Adipose tissue (tissue), 3 donors: ENCODE results near the gene CCDC121. TPM values are rescaled to one million over a fixed set of nuclear protein-coding genes. Genes with fewer than 3 reads are reported as not detected.

Experiments used
- H3K27ac ChIP-seq: one replicate; pipeline ENCODE4 v1.5.1; 2013; ENCODE audit warnings: low read depth, low read length
- WGBS, 3 donors: extraction: QIAGEN DNeasy Blood & Tissue Kit; methylation state at CpG; one replicate each; pipeline ENCODE4 v1.1.7; 2013; 5-methylcytosine and 5-hydroxymethylcytosine counted together
- polyA plus RNA-seq, 3 donors: library from polyadenylated mRNA; stranded (reverse); fragments of 200-250 nt; gene quantifications; one replicate each; pipeline ENCODE4 v1.2.3, GENCODE V29; 2013
- donor health status: healthy with polysubstance abuse.
- donor health status: Bipolar disorder and iron deficiency.
- donor health status: healthy.

Gene CCDC121, protein sequence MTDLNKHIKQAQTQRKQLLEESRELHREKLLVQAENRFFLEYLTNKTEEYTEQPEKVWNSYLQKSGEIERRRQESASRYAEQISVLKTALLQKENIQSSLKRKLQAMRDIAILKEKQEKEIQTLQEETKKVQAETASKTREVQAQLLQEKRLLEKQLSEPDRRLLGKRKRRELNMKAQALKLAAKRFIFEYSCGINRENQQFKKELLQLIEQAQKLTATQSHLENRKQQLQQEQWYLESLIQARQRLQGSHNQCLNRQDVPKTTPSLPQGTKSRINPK
- 1 to 10 TPM; 1.5 to 4.7 (median 1.7) TPM for polyA plus RNA-seq

DNA sequence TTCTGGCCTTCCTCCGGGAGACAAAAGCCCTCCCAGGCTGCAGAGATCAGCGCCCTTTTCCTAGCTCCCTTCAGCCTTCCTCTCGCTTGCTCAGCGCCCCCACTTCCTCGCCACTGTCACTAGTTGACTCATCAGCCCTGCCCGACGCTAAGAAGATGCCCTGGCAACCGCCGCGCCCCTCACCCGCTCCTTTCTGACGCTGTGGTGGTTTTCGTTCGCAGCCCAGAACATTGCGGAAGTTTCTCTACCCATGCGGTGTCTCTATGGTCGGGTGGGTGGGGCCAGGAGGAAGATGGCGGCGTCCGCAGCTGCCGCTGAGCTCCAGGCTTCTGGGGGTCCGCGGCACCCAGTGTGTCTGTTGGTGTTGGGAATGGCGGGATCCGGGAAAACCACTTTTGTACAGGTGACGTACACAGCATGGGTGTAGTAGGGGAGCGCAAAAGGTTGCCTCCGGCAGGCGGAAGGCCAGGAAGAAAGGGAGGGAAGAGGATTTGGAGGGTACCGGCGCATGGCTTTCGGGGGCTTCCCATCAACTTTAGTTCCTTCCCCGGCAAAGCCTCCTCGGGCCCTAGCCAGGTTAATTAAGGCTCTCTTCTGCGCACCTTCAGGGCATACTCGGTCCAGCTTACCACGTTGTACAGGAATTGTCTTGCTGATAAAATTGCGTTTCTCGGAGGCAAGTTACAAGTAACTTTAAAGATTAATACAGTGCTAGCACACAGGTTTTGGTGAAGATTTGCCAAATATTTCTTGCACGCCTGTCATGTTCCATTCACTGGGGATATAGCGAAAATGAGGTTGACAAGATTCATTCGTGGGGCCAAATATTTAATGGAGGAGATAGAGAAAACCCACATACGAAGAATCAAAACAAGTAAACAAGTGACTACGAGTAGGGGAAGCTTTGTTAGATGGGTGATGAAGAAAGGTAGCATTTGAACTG, at the start of gene CCDC121, which contains the start of gene GPN1:
TSS of gene CCDC121 (minus strand) at position 246 of the 943 bp plus-strand sequence. CDS start 1,213 bp downstream, outside the sequence.
TSS of gene GPN1 (plus strand) at position 284 of the 943 bp plus-strand sequence. CDS start at position 293, 9 bp downstream.
- no peak within 1 kb of the TSS for H3K27ac ChIP-seq
- WGBS, 3 donors = 1% methylated on average over 43 to 44 of the region's 44 CpGs

DNA sequence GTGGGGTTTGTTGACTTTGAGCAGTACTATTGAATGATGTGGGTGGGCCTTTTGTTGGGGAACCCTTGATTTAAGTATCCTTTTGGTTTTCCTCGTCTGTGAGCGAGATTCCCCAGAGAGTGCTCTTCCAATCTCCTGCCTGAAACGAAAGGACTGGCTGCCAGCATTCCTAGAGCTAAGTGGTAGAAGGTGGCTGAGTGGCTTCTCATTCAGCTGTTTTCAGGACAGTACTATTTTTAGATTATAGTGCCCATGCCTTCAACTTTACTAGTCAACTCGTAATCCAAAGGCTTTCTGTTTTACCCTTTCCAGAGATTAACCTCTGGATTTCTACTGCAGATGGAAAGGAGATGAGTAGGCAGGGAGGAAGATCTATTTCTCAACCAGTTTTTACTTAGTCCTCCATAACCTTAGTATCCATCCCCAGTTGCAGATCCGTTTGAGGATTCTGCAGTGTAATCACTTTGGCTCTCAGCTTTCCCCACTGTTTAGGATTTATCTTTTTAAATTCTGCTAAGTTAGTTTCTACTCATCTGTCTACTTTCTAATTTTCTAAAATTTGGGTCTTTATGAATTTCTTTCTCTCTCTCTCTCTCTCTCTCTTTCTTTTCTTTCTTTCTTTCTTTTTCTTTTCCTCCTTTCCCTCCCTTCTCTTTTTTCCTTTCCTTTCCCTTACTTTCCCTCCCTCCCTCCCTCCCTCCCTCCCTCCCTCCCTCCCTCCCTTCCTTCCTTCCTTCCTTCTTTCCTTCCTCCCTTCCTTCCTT, 44.1 kb upstream of the CCDC121 start:
- no peak overlapping the region for H3K27ac ChIP-seq
- WGBS, 3 donors = 78 to 83% (median 78%) methylated on average over 5 of the region's 5 CpGs

DNA sequence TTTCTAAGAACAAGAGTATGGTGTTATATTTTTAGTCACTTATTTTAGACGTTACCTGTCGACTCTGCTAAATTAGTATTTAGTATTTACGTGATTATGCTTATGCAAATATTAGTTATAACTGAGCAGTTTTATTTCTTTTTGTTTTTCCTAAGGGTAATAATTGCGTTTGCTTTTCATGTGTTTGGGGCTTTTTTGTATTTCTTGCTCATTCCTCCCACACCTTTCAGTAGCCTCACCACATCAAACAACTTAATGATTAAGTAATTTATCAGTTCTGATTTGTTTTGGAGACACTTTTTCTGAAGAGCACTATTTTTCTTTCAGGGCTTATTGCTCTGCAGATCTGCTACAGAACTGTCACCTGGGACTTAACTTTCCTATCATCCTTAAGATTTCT, 42.4 kb upstream of the CCDC121 start:
- H3K27ac ChIP-seq = no peak overlapping the region
- 84 to 94% (median 94%) methylated on average over 4 of the region's 4 CpGs for WGBS, 3 donors

DNA sequence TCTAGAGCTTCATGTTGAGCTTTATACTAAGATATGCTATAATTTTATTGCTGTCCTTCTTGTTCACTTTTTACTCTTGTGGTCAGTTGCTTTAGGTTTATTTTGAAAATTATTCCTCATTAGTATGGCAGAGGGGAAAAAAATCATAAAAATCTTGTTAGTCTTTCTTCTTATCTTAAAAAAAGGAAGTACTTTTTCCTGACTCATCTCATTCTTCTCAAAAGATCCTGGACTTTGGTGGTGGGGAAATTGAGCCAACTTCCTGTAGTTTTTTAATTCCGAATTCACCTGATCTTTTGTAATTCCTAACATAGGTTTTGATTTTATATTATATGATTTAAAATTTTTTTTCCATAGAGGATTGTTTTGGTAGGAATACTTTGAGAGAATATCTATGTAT, 38.6 kb upstream of the CCDC121 start:
- no peak overlapping the region for H3K27ac ChIP-seq
- WGBS, 3 donors = 42 to 77% (median 46%) methylated on average over 1 of the region's 1 CpG

DNA sequence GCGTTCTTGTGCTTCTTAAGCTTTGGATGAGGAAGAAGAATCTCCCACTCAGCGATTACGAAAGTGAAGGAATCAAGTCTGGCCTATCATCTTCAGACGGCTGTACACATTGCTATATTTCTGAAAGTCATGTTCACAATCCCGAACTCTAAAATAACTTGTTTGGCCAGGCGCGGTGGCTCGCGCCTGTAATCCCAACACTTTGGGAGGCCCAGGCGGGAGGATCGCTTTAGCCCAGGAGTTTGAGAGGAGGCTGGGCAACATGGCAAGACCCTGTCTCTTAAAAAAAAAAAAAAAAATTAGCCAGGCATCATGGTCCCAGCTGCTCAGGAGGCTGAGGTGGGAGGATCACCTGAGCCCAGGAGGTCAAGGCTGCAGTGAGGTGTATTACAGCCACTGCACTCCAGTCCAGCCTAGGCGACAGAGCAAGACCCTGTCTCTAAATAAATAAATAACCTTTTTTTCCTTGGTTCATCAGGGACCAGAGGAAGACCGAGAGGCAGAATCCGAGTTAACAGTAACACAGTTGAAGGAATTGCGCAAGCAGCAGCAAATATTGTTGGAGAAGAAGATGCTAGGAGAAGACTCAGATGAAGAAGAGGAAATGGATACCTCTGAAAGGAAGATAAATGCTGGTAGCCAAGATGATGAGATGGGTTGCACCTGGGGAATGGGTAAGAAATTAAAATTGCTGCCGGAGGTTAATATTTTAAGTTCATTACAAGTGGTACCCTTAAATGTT, 36.0 kb upstream of the CCDC121 start:
- H3K27ac ChIP-seq = no peak overlapping the region
- 74 to 83% (median 81%) methylated on average over 16 of the region's 16 CpGs for WGBS, 3 donors

DNA sequence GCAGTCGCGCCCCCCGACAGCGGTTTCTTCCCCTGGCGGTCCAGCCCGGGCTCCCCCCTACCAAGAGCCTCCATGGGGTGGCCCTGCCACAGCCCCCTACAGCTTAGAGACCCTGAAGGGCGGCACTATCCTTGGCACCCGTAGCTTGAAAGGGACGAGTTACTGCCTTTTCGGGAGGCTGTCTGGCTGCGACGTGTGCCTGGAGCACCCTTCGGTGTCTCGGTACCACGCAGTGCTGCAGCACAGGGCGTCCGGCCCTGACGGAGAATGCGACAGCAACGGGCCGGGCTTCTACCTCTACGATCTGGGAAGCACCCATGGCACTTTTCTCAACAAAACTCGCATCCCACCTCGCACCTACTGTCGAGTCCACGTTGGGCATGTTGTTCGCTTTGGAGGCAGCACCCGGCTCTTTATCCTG, 35.4 kb upstream of the CCDC121 start:
- H3K27ac ChIP-seq = no peak overlapping the region
- 3 to 4% (median 3%) methylated on average over 28 of the region's 28 CpGs for WGBS, 3 donors

DNA sequence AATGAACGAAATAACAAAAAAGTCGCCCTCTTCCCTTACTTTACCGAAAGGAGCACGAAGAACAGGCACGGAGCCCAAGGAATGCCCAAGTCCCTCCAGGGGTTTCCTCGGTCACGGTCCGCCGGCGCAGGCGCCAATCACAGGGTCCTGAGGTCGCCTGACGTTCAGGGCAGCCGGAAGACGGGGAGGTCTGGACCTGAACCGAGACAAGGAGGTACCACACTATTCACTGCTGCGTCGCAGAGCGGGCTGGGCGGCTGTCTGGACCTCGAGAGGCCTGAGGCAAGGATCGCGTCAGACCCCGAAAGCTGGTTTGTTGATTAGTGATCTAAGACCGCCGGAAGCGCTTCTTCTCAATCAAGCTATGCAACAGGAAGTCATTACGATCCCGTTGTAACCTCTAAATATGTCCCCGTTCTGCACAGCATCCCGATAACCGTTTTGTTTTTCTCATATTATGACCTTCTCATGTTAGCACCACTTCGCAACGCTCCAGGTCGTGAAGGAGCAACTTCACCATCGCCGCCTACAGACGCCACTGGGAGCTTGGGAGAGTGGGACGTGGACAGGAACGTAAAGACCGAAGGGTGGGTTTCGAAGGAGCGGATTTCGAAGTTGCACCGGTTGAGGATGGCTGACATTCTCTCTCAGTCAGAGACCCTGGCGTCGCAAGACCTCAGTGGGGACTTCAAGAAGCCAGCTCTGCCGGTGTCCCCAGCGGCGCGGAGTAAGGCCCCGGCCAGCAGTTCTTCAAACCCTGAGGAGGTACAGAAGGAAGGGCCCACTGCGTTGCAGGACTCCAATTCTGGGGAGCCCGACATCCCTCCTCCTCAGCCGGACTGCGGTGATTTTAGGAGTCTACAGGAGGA, 34.7 kb upstream of the CCDC121 start, which contains the start of the genes SLC4A1AP and SUPT7L:
TSS of gene SLC4A1AP (plus strand) at position 605 of the 869 bp plus-strand sequence. CDS start at position 631, 26 bp downstream.
TSS of gene SUPT7L (minus strand) at position 330 of the 869 bp plus-strand sequence. CDS start 1,422 bp downstream, outside the sequence.
- WGBS, 3 donors = 0% methylated on average over 52 to 56 of the region's 56 CpGs
- peak within 1 kb of the TSS; percentile 89 for H3K27ac ChIP-seq

DNA sequence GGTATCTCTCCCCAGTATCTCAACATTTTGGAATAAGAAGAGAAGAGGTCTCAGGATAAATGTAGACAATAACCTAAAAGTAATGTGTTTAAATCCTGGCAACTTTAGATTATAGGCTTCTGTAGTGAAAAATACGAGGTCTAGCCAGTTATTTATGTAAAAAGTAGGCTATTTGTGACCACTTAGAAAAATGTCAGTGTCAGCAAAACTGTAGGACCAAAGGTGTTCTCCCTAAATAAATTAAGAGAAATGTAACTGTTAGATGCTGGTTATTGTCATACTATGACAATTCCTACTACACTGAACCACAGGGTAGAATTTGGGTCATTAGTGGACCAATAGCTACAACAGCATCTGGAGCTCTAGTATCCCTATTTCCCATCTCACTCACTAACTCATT, 32.6 kb upstream of the CCDC121 start:
- 81 to 92% (median 88%) methylated on average over 1 of the region's 1 CpG for WGBS, 3 donors
- H3K27ac ChIP-seq = no peak overlapping the region

DNA sequence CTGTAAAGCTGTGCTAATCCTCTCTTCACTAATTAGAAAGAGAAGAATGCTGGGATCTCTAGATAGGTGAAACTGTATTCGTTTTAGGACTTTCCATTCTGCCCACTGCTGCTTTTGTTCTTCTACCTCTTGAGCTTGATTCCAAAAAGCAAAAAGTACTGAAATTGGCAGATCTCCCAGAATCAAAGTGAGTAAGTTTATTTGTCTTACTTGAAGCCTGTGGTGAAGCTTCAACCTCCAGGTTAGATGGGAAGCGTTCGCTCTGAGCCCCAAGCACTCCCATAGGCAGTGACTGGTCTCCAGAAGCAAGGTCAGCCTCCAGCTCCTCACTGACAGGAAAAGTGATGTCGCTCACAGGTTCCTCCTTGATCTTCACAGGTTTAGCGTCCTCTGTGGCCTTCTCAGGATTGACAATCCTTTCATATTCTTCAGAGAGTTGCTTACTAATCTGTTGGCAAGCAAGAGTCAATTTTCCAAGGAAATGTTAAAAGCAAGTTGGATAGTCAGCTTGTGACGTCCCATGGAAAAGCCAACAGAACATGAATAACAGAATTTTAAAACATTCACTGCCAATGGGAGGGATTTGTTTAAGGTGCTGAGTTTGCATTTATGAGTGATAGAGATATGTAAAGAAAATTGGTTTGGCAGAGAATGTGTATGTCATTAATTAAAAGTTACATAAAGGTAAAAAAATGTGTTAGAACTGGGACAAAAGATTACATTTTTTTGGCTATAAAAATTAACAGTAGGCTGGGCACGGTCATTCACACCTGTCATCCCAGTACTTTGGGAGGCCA, 26.5 kb upstream of the CCDC121 start:
- WGBS, 3 donors = 70 to 90% (median 89%) methylated on average over 7 of the region's 7 CpGs
- H3K27ac ChIP-seq = no peak overlapping the region

DNA sequence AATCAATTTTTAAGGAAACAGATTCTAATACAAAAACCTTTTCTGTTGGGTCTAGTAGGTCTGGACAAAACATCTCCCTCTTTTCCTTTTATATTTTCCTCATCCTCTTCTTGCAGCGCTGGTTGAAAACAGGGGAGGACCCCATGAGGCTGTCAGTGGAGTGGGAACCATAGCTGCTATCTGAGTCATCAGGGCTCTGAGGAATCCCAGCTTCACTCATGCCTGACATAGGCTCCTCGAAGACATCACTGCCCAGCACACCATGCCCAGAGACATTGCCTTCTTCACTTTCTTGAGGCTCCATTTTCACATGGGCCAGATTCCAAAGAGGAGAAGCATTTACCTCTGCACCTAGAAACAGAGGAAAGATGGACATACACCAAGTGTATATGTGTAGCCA, 24.6 kb upstream of the CCDC121 start:
- H3K27ac ChIP-seq = no peak overlapping the region
- WGBS, 3 donors = 94 to 100% (median 97%) methylated on average over 2 of the region's 2 CpGs

DNA sequence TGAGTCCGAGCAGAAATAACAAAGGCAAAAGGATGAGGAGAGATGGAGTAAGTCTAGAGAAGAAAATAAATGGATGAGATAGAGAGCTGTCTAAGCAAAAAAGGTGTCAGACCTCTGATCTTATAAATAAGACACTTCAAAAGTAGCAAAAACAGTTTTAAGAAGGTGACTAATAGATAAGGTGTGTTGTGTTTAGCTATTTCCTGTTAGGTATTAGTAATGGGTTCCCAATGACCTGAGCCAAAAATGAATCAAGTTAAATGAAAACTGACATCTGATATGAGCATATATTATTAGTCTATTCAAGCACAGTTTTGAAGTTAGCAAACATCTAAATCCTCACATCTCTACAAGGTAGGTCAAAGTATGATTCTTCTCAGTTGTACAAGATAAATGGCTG, 24.0 kb upstream of the CCDC121 start:
- no peak overlapping the region for H3K27ac ChIP-seq

DNA sequence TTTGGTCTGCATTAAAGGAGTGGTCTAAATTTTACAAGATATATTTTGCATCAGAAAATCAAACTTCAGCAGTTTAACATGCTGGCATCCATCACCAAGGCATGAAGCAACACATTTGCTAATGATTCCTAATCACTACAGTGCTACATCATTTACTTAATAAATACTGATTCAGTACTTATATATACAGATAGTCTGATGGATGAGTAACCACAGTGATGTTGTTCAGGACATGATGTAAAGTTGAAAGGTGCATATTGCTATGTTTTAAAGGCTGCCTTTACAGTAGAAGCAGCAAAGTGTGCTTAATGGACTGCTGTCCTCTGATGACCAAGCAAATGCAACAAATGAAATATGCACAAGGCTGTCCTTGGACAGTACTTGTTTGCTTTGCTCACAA, 23.5 kb upstream of the CCDC121 start:
- H3K27ac ChIP-seq = no peak overlapping the region

More for the DNA sequence above, 24.0 kb upstream of the CCDC121 start:
- WGBS, 3 donors = 84 to 93% (median 89%) methylated on average over 1 of the region's 1 CpG

DNA sequence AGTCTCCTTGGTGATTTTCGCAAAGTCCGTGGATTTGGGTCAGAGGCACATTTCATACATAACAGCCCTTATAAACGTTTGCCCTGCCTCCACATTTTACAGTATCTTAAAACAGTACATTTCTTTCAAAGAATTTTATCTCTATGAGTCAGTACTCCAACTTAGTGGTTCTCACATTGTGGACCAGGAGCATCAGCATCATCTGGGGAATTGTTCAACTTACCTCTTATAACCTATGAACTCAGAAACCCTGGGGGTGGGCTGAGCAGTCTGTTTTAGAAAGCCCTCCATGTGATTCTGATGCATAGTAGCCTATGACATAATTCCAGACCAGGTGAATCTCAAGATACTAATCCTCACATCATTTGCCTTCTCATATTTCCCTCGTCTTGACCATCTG, 22.2 kb upstream of the CCDC121 start:
- no peak overlapping the region for H3K27ac ChIP-seq
- WGBS, 3 donors = 76 to 83% (median 83%) methylated on average over 4 of the region's 4 CpGs

DNA sequence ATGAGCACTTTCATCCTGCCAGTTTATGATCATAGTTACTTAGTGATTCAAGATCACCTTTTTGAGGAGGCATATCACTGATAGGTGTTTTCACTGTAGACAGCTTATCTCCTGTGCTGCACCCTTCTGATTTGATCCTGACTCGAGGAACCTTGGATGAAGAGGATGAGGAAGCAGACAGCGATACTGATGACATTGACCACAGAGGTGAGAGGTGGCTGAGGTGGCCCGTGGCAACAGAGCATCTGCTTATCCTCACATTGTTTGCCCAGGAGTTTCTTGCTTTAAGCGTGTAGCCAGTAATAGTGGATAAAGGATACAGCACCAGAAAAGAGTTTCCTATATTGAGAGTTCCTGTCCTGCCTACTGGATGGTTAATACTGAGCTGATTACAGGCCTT, 18.9 kb upstream of the CCDC121 start:
- WGBS, 3 donors = 67 to 93% (median 93%) methylated on average over 4 of the region's 4 CpGs
- H3K27ac ChIP-seq = no peak overlapping the region

DNA sequence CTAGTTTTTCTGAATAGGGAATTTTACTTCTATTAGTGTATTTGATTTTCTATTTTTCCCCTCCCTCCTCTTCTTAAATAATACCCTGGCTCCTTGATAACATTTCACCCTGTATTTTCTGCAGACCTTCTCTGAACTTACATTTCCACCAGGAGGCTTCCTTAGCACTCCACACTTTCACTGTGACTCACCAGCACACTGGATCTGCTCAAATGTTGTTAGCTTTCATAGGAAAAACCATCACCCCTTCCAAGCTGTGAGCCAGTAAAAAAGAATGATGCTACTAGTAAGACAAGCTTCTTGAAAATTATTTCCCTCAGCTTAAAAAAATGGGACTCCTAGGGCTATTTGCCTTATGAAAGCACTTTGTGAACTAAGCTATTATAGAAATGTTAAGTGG, 18.5 kb upstream of the CCDC121 start:
- no peak overlapping the region for H3K27ac ChIP-seq

DNA sequence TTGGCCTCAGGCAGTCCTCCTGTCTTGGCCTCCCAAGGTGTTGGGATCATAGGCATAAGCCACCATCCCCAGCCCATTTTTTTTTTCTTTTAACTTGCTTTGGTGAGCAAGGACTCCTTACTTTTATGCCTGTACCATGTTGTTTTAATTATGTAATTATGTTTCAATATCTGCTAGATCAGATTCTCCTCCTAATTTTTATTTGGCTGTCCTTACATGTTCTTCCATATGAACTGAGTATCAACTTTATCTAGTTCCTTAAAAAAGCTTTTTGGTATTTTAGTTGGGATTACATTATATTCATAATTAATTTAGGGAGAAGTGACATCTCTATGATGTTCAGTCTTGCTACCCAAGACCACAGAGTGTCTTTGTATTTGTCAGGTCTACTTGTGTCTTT, 16.4 kb upstream of the CCDC121 start:
- no peak overlapping the region for H3K27ac ChIP-seq
